H54 (cell line): ENCODE results near the gene RFX1.
A peak's percentile ranks its signal among the peaks of the same experiment; 100 is the strongest.
"Not testable (repeated sequence)": the region's sequence is repeated elsewhere in the genome, so short reads cannot be mapped to it uniquely, and the experiment has no call there.

ENCODE experiments used
- DNase-seq: peaks from one replicate; pipeline ENCODE4 v3.0.0; 2011; ENCODE audit warnings: low spot score, mixed read lengths; ENCODE audit not compliant: insufficient read length
- FAIRE-seq: peaks from 3 replicates; lab custom pipeline; 2011; peaks lifted over from hg19 to GRCh38; lab: Jason Lieb, UNC
- POLR2A ChIP-seq: IDR thresholded peaks from 2 replicates; pipeline ENCODE4 v1.6.1; 2011; ENCODE audit warnings: low read depth, mild to moderate bottlenecking, low read length

Gene RFX1

GRCh38 chr19:13926715-13927114 is 79.4 kb downstream of the RFX1 start:
- no peak for TF ChIP-seq POLR2A
- FAIRE-seq (no peak), DNase-seq (no peak)

GRCh38 chr19:13926010-13926409 is 80.1 kb downstream of the RFX1 start:
- FAIRE-seq (no peak), DNase-seq (no peak)

GRCh38 chr19:13923194-13923987 is 82.7 kb downstream of the RFX1 start:
- no peak for TF ChIP-seq POLR2A
- FAIRE-seq (no peak), DNase-seq (no peak)

More at GRCh38 chr19:13926010-13926409, 80.1 kb downstream of the RFX1 start:
- TF ChIP-seq POLR2A, result no peak

GRCh38 chr19:13922118-13922517 is 84.0 kb downstream of the RFX1 start:
- not testable (repeated sequence) for DNase-seq, FAIRE-seq

GRCh38 chr19:13920940-13921747 is 85.0 kb downstream of the RFX1 start:
- peak; percentile 56 for DNase-seq
- TF ChIP-seq POLR2A, result no peak
- FAIRE-seq, result peak; percentile 50

- DNase-seq (no peak), FAIRE-seq (no peak)
- no peak for TF ChIP-seq POLR2A
Observed at GRCh38 chr19:13920524-13920923, 85.6 kb downstream of the RFX1 start.

- no peak for TF ChIP-seq POLR2A
- FAIRE-seq (no peak), DNase-seq (no peak)
Observed at GRCh38 chr19:13918726-13919411, 87.3 kb downstream of the RFX1 start.

GRCh38 chr19:13917888-13918406 is 88.2 kb downstream of the RFX1 start:
- no peak for FAIRE-seq
- TF ChIP-seq POLR2A, result no peak

GRCh38 chr19:13914777-13915176 is 91.3 kb downstream of the RFX1 start:
- TF ChIP-seq POLR2A, result no peak
- FAIRE-seq, result no peak
- no peak for DNase-seq

More at GRCh38 chr19:13917888-13918406, 88.2 kb downstream of the RFX1 start:
- DNase-seq, result no peak

- no peak for FAIRE-seq
- no peak for DNase-seq
- no peak for TF ChIP-seq POLR2A
Observed at GRCh38 chr19:13913352-13913751, 92.8 kb downstream of the RFX1 start.
